Lung (tissue), 12 donors: Measurements from ENCODE around the gene NARF. TPM values are rescaled to one million over a fixed set of nuclear protein-coding genes. Genes with fewer than 3 reads are reported as not detected.

Experiments used
- ATAC-seq: fragments of 200-7000 bp; cut with Tn5 transposase; one replicate; pipeline ENCODE4 v1.9.1; 2020; ENCODE audit warnings: moderate number of reproducible peaks; ENCODE audit not compliant: insufficient read depth, low FRiP score
- DNase-seq, 3 donors: peaks; one replicate each; pipeline ENCODE4 v3.0.0-alpha.2; 2013 to 2017
- H3K27ac ChIP-seq, 2 donors: one replicate each; pipeline ENCODE4 v1.5.1; 2013; ENCODE audit warnings: mild to moderate bottlenecking in 2 of 2, moderate library complexity in 2 of 2, control low read depth in 1 of 2, inconsistent platforms in 1 of 2, low read depth in 1 of 2, low read length in 1 of 2
- H3K27me3 ChIP-seq, 3 donors: one replicate each; pipeline ENCODE4 v1.5.1; 2013; ENCODE audit warnings: low read length in 2 of 3; ENCODE audit not compliant: control insufficient read depth in 3 of 3, insufficient read depth in 3 of 3
- H3K36me3 ChIP-seq, 4 donors: one replicate each; pipeline ENCODE4 v1.5.1; 2013; ENCODE audit warnings: low read length in 4 of 4, mild to moderate bottlenecking in 1 of 4, moderate library complexity in 1 of 4; ENCODE audit not compliant: control insufficient read depth in 4 of 4, insufficient read depth in 4 of 4
- H3K4me1 ChIP-seq, 5 donors: one replicate each; pipeline ENCODE4 v1.5.1; 2013; ENCODE audit warnings: low read length in 5 of 5, mild to moderate bottlenecking in 2 of 5, moderate library complexity in 1 of 5; ENCODE audit not compliant: control insufficient read depth in 5 of 5, insufficient read depth in 5 of 5
- H3K4me3 ChIP-seq: one replicate; pipeline ENCODE4 v1.5.1; 2013; ENCODE audit warnings: mild to moderate bottlenecking, control low read depth, moderate library complexity
- H3K9ac ChIP-seq, 2 donors: one replicate each; pipeline ENCODE4 v1.5.1; 2013; ENCODE audit warnings: low read length in 2 of 2, control low read depth in 1 of 2; ENCODE audit not compliant: insufficient read depth in 1 of 2
- H3K9me3 ChIP-seq, 4 donors: one replicate each; pipeline ENCODE4 v1.5.1; 2013; ENCODE audit warnings: low read length in 3 of 4, mild to moderate bottlenecking in 1 of 4, moderate library complexity in 1 of 4; ENCODE audit not compliant: control insufficient read depth in 4 of 4, insufficient read depth in 3 of 4
- WGBS, 2 donors: extraction: QIAGEN DNeasy Blood & Tissue Kit; methylation state at CpG; one replicate each; pipeline ENCODE4 v1.1.7; 2013; 5-methylcytosine and 5-hydroxymethylcytosine counted together
- polyA plus RNA-seq, 2 donors: library from polyadenylated mRNA; stranded (reverse); fragments of 200-250 nt; gene quantifications; one replicate each; pipeline ENCODE4 v1.2.1, GENCODE V29; 2013
- total RNA-seq, 2 donors: library from RNA; depleted of rRNA in 1 of 2; stranded (reverse); fragments of >200 nt in 1 of 2; gene quantifications; one replicate each; pipeline ENCODE4 v1.2.1, GENCODE V29; 2014 to 2021
- TF ChIP-seq, protein P1 (sequence below): IDR thresholded peaks from 2 replicates; pipeline ENCODE4 v1.5.1; 2012; ENCODE audit warnings: mild to moderate bottlenecking; ENCODE audit errors: control extremely low read depth, extremely low read depth
- donor health status: control.
- donor health status: control.
- donor health status: Bipolar disorder and iron deficiency.
- donor health status: healthy.
- donor health status: DM: yes; HTN: yes; CAD: no.

NARF gene
- total and polyA plus RNA-seq, 4 donors, result 54.7 to 60.1 (median 58.7) TPM

DNA sequence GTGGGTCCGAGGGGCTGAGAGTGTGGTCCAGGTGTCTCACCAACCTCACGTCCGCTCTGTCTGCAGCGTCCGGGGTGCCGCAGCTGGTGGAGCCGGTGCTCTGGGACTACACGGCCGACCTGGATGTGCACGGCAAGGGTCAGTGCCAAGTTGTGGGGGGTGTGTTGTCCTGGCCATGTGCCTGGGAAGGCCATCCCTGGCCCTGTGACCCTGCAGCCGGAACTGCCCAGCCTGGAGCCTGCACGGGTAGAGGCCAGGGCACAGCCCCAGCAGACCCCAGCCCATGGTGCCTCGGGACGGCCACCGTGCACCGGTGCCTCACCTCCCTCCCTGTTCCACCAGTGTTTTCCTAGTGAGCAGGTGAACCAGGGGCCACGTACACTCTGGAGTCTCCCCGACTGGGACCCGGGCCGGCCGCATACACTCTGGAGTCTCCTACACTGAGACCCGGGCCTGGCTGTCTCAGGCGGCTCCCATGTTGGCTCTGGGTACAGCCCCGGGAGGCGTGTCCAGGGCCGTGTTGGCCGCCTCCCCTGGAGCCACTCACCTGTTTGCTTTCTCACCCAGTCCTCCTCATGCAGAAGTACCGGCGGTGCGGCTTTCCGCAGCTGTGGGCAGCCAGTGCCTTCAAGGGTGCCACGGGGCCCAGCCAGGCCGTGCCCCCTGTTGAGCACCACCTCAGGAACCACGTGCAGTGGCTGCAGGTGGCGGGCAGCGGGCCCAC lies 21.8 kb upstream of the NARF start:
- H3K4me1 ChIP-seq, result no peaks in the 10 kb centered on the region
- peaks cover 0 to 42% (median 5%) of the 10 kb centered on the region in 4 donors for H3K36me3 ChIP-seq
- no peaks in the 10 kb centered on the region for H3K27me3 ChIP-seq
- H3K9ac ChIP-seq, result no peak overlapping the region
- H3K27ac ChIP-seq, result no peak overlapping the region
- no peak overlapping the region for H3K4me3 ChIP-seq
- ATAC-seq (no peak), DNase-seq (no peak)
- TF ChIP-seq, protein P1, sequence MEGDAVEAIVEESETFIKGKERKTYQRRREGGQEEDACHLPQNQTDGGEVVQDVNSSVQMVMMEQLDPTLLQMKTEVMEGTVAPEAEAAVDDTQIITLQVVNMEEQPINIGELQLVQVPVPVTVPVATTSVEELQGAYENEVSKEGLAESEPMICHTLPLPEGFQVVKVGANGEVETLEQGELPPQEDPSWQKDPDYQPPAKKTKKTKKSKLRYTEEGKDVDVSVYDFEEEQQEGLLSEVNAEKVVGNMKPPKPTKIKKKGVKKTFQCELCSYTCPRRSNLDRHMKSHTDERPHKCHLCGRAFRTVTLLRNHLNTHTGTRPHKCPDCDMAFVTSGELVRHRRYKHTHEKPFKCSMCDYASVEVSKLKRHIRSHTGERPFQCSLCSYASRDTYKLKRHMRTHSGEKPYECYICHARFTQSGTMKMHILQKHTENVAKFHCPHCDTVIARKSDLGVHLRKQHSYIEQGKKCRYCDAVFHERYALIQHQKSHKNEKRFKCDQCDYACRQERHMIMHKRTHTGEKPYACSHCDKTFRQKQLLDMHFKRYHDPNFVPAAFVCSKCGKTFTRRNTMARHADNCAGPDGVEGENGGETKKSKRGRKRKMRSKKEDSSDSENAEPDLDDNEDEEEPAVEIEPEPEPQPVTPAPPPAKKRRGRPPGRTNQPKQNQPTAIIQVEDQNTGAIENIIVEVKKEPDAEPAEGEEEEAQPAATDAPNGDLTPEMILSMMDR, result no peak
- 90 to 94% methylated on average over 33 to 36 of the region's 36 CpGs for WGBS, 2 donors
- no peaks in the 10 kb centered on the region for H3K9me3 ChIP-seq

DNA sequence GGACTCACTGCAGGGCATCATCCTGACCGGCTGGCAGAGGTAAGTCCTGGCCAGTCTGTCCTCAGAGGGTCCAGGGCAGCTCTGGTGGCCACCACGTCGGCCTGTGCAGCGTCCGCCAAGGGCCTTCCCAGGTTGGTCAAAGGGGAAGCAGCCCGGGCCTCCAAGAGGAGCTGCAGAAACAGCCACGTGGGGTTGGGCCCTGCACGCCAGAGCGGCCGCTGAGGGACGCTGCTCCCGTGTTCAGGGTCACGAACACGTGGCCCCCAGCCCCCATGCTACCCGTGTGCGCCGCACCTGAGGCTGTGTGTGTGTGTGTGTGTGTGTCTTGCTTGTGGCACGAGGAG lies 21.2 kb upstream of the NARF start:
- 92 to 95% methylated on average over 18 of the region's 18 CpGs for WGBS, 2 donors

DNA sequence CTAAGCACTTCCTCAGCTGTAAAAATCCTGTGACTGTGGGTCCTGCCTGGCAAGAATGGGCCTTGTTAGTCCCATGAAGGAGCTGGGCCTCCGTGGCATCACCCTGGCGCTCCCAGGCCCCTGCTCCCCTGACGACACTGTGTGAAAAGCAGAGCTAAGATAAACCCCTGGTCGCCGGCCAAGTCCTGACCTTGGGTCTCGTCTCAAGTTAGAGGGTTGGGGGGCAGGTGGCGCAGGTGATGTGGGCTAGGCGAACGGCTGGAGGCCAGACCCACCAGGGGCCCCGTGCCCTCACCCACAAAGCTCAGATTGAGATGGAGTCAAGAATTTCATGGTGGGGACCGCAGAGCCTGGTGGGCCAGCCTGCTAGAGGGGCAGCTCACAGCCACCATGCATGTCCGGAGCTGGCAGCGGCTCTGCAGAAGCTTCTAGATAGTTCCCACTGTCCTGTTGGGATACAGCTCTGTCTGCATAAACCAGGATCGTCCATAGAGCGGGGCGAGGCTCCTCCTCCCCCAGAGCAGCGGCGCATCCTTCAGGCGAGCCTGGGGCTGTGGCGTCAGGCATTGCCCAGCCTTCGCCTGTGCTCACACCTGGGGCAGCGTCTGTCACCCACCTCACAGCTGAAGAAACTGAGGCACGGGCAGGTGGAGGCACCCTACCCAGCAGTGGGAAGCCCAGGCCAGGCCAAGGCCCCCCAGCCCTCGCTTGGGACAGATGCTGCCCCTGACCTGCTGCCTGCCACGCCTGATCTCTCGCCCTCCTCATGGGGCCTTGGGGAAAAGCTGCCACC lies 19.9 kb upstream of the NARF start:
- TF ChIP-seq, protein P1, result no peak
- Histone ChIP-seq H3K27me3 (no peaks in the 10 kb centered on the region), H3K9me3 (no peaks in the 10 kb centered on the region), H3K36me3 (peaks cover 0 to 54% (median 10%) of the 10 kb centered on the region in 4 donors), H3K27ac (no peak overlapping the region), H3K4me1 (no peaks in the 10 kb centered on the region), H3K9ac (no peak overlapping the region), H3K4me3 (no peak overlapping the region)
- DNase-seq (no peak), ATAC-seq (no peak)
- 89 to 95% methylated on average over 26 of the region's 26 CpGs for WGBS, 2 donors

More for the DNA sequence above, 21.2 kb upstream of the NARF start:
- no peaks in the 10 kb centered on the region for H3K4me1 ChIP-seq
- H3K27ac ChIP-seq, result no peak overlapping the region
- ATAC-seq (no peak), DNase-seq (no peak)
- H3K36me3 ChIP-seq, result peaks cover 0 to 44% (median 6%) of the 10 kb centered on the region in 4 donors
- TF ChIP-seq, protein P1, result no peak
- H3K4me3 ChIP-seq, result no peak overlapping the region
- H3K9me3 ChIP-seq, result no peaks in the 10 kb centered on the region
- no peak overlapping the region for H3K9ac ChIP-seq
- H3K27me3 ChIP-seq, result no peaks in the 10 kb centered on the region
